Measurements from ENCODE around the gene PPM1F.

DNA sequence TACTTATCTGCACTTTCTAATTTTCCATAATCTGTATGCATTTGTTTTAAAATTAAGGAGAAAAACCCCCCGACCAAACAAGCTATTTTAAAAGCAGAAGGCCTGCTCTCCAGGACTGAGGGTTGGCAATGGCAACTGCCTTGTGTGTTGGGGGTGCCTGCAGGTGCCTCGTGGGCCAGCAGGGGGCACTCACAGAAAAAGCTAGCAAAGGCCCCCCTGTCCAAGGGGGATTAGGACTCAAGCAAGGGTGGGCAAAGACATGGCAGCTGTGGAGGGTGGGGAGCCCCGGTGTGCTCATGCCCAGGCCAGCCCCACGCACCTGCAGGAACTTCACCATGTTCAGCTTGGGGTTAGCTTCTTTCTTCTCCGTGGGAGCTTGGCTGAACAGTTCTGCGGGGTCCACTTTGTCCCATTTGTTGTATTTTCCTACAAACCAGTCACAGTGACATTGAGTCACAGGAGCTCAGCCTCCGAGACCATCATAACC lies 19.7 kb upstream of the PPM1F start:
- TF ChIP-seq POLR2A (IDR thresholded peaks at IDR 0.05; ENCODE audit: low read length), result no peak
- TF ChIP-seq GATA1 (IDR thresholded peaks at IDR 0.05; ENCODE audit: low read depth, low read length), result no peak
